ENCODE data around the gene ZFR.

GRCh38 chr5:32454821-32455220 lies 10.3 kb upstream of the ZFR start:
- TF ChIP-seq CTCF (IDR thresholded peaks at IDR 0.05) (no peak), EZH2phosphoT487 (IDR thresholded peaks at IDR 0.05) (no peak)

All from neural progenitor cell (in vitro differentiated cells).